ENCODE measurements around the gene OR2A14.
"Not testable (repeated sequence)": the region's sequence is repeated elsewhere in the genome, so short reads cannot be mapped to it uniquely, and the experiment has no call there.

The OR2A14 gene, protein sequence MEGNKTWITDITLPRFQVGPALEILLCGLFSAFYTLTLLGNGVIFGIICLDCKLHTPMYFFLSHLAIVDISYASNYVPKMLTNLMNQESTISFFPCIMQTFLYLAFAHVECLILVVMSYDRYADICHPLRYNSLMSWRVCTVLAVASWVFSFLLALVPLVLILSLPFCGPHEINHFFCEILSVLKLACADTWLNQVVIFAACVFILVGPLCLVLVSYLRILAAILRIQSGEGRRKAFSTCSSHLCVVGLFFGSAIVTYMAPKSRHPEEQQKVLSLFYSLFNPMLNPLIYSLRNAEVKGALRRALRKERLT

DNA sequence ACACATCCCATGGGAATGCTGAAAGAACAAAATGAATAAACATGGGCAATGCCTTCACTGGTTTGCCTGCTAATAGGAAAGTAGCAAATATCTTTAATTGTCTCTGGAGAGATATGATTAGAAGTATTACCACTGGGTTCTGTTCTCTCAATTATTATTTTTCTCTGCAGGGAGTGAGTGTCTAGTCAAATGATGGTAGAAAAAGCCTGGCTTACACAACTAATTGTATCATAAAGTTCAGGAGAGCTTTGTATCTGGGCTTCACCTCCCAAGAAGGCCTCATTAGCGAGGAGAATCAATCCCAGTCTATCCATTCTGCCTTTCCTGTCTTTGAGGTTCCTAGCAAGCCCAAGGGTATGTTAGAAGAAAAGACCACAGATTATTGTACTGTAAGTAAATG lies at the start of gene OR2A14:
Gene OR2A14, plus strand, starts transcription at position 301 of the 400 bp plus-strand sequence. CDS start 5,937 bp downstream, outside the sequence.
- DNase-seq (ENCODE audit: low spot score) = no peak

DNA sequence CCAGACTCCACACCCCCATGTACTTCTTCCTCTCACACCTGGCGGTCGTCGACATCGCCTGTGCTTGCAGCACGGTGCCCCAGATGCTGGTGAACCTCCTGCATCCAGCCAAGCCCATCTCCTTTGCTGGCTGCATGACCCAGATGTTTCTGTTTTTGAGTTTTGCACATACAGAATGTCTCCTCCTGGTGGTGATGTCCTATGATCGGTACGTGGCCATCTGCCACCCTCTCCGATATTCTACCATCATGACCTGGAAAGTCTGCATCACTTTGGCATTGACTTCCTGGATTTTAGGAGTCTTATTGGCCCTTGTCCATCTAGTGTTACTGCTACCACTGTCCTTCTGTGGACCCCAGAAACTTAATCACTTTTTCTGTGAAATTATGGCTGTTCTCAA lies 48.6 kb upstream of the OR2A14 start:
- no peak for DNase-seq (ENCODE audit: low spot score)

GRCh38 chr7:144085978-144086377 lies 37.0 kb upstream of the OR2A14 start, which contains the start of gene OR2A12:
TSS of gene OR2A12 (plus strand) at chr7:144086278. CDS start at chr7:144095108, 8,830 bp downstream.
- no peak for DNase-seq (ENCODE audit: low spot score)

DNA sequence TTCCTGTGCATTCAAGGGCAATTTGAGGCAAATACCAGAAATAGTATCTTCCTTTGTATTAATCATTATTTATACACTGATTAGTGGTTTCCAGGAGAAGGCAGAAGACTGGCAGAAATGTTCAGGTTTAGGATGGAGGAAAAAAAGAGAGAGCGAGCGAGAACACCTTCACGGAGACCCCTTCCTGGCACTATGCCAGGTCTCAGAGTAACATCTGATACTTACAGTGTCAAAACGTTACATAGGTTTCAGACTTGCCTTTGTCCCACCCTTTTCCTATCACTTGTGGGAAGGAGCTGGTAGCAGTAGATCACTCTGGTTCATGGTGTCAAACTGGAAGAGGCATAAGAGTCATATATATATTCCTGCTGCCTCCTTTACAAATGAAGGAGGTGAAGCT lies 36.2 kb upstream of the OR2A14 start:
- no peak for DNase-seq (ENCODE audit: low spot score)

- no peak for DNase-seq (ENCODE audit: low spot score)
Observed at GRCh38 chr7:144087230-144087629, 35.7 kb upstream of the OR2A14 start.

DNA sequence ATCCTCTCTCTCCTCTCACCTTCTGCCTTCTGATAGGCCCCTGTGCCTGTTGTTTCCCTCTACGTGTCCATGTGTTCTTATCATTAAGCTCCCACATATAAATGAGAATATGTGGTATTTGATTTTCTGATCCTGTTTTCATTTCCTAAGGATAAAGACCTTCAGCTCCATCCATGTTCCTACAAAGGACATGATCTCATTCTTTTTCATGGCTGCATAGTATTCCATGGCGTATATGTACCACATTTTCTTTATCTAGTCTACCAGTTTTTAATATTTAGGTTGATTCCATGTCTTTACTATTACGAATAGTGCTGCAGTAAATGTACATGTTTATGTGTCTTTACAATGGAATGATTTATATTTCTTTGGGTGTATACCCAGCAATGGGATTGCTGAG lies 32.3 kb upstream of the OR2A14 start:
- no peak for DNase-seq (ENCODE audit: low spot score)

GRCh38 chr7:144098776-144099175 lies 24.2 kb upstream of the OR2A14 start:
- no peak for DNase-seq (ENCODE audit: low spot score)

DNA sequence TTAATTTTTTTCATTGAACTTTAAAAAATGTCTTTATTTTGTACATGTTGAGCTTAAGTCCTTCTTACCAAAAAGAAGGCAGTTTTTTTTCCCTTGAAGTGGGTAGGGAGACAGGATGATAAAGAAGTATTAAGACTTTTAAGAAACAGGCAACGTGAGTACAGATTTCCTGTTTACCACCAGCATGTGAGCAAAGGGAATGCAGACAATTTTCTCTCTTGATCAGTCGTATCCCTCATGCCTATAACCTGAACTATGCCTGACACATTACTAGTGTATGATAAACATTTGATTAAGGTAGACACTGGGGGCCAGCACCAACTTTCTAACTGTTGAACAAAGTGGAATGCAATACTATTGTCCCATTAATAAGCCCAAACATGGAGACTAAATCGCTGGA lies 22.4 kb upstream of the OR2A14 start:
- no peak for DNase-seq (ENCODE audit: low spot score)

DNA sequence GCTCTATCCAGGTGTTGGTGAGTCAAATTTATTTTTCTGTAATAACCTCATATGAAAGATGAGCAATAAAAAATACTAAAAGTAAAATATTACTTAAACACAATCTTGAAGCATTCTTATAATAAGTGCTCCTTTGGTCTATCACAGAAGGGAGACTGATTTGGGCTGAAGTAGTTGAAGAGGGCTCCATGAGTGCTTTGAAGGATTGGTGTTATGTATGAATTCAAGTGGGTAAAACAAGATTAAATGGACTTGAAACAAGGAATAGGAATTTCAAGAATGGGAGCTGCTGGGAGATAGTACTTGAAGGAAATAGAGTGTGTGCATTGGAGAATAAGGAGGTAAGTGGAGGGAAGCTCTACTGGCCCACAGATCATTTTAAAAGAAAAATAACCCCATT lies 20.9 kb upstream of the OR2A14 start:
- DNase-seq (ENCODE audit: low spot score) = no peak

GRCh38 chr7:144105211-144105610 lies 17.8 kb upstream of the OR2A14 start:
- no peak for DNase-seq (ENCODE audit: low spot score)

GRCh38 chr7:144109283-144109682 lies 13.7 kb upstream of the OR2A14 start, which contains the start of gene OR2A2:
TSS of gene OR2A2 (plus strand) at chr7:144109583. CDS start at chr7:144109583, 0 bp downstream.
- no peak for DNase-seq (ENCODE audit: low spot score)

DNA sequence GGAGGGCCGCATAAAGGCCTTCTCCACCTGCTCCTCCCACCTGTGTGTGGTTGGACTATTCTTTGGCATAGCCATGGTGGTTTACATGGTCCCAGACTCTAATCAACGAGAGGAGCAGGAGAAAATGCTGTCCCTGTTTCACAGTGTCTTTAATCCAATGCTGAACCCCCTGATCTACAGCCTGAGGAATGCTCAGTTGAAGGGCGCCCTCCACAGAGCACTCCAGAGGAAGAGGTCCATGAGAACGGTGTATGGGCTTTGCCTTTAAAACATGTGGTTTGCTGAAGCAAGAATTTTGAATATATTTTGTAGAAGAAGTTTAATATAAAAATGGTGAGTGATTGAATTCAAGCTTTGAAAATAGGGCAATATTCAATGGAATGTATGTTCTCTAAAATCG lies 12.7 kb upstream of the OR2A14 start:
- no peak for DNase-seq (ENCODE audit: low spot score)

- DNase-seq (ENCODE audit: low spot score) = no peak
Observed at GRCh38 chr7:144113651-144114050, 9.3 kb upstream of the OR2A14 start.

DNA sequence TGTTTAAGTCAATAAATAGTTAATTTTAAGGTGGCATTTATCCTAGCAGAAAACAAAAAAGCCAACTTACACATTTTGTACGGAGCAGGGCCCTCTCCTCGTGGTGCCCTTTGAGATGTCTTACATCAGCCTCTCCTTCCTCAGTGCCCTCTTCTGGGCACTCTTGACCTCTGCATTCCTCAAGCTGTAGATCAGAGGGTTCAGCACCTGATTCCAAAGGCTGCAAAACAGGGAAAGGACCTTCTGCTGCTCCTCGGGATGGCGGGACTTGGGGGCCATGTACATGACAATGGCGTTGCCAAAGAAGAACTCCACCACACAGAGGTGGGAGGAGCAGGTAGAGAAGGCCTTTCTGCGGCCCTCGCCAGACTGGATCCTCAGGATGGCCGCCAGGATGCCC lies 4.6 kb upstream of the OR2A14 start:
- no peak for DNase-seq (ENCODE audit: low spot score)

GRCh38 chr7:144127714-144128334 lies 4.8 kb downstream of the OR2A14 start:
- peak; percentile 75 for DNase-seq (ENCODE audit: low spot score)

DNA sequence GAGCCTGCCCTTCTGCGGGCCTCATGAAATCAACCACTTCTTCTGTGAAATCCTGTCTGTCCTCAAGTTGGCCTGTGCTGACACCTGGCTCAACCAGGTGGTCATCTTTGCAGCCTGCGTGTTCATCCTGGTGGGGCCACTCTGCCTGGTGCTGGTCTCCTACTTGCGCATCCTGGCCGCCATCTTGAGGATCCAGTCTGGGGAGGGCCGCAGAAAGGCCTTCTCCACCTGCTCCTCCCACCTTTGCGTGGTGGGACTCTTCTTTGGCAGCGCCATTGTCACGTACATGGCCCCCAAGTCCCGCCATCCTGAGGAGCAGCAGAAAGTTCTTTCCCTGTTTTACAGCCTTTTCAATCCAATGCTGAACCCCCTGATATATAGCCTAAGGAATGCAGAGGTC lies 6.6 kb downstream of the OR2A14 start:
- not testable (repeated sequence) for DNase-seq (ENCODE audit: low spot score)

DNA sequence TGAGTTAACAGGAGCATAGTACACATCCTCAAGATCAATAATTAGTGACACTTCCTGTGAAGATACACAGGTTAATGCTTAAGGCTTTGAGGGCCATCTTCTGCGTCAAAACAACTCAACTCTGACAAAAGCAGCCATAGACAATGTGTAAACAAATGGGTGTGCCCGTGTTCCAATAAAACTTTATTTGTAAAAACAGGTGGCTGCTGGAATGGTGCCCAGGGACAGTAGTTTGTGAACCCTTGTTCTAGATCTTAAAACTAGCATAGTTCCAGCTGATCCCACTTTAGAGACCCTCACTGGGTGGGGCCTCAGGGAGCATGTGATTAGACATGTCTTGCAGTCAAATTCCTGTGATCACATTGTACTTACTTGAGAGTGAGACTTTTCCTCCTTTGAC lies 7.8 kb downstream of the OR2A14 start:
- no peak for DNase-seq (ENCODE audit: low spot score)

DNA sequence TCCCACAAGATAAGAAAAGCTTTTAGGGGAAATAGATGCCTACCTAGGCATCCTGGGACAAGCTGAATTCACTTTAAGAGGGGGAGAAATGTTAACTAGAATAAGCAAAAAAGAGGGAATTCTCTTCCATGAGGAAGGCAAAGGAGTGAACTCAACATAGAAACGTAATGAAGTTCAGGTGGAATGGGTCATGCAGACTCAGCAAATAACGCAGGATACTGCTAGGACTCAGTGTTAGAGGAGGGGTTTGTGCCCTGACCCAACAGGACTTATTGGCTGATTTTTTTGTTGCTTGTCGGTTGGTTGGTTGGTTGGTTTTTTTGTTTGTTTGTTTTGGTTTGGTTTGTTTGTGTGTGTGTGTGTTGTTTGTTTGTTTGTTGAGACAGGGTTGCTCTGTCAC lies 9.3 kb downstream of the OR2A14 start:
- DNase-seq (ENCODE audit: low spot score) = no peak

- no peak for DNase-seq (ENCODE audit: low spot score)
Observed at GRCh38 chr7:144133307-144133706, 10.3 kb downstream of the OR2A14 start.

GRCh38 chr7:144134116-144134515 lies 11.1 kb downstream of the OR2A14 start:
- no peak for DNase-seq (ENCODE audit: low spot score)

DNA sequence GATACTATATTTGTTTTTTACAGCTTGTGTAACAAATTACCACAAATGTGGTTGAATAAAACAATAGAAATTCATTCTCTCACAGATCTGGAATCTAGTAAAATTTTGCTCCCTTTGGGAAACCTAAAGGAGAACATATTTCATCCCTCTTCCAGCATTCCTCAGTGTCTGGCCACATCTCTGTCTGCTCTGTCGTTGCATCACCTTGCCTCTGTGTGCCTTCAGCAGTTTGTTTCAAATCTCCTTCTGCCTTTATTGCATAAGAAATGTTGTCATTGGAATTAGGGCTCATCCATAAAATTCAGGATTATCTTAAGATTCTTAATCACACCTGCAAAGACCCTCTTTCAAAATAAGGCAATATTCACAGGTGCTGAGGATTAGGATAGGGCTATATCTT lies 14.5 kb downstream of the OR2A14 start:
- no peak for DNase-seq (ENCODE audit: low spot score)

DNA sequence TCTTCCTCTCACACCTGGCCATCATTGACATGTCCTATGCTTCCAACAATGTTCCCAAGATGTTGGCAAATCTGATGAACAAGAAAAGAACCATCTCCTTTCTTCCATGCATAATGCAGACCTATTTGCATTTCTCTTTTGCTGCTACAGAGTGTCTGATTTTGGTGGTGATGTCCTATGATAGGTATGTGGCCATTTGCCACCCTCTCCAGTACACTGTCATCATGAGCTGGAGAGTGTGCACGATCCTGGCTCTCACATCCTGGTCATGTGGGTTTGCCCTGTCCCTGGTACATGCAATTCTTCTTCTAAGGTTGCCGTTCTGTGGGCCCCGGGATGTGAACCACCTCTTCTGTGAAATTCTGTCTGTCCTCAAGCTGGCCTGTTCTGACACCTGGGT lies 19.2 kb downstream of the OR2A14 start:
- no peak for DNase-seq (ENCODE audit: low spot score)

- DNase-seq (ENCODE audit: low spot score) = no peak
Observed at GRCh38 chr7:144144426-144144825, 21.4 kb downstream of the OR2A14 start.
